Psoas muscle (tissue), 8 donors: ENCODE results near the gene ZNF106. TPM values are rescaled to one million over a fixed set of nuclear protein-coding genes. Genes with fewer than 3 reads are reported as not detected.

Source experiments
- ATAC-seq, 4 donors: fragments of 200-7000 bp; cut with Tn5 transposase; one replicate each; pipeline ENCODE4 v1.9.1; 2020; ENCODE audit warnings: moderate library complexity in 3 of 4, mild to moderate bottlenecking in 2 of 4
- DNase-seq, 2 donors: peaks; one replicate each; pipeline ENCODE4 v3.0.0-alpha.2; 2020
- H3K27ac ChIP-seq: fragments of 200-600 bp; one replicate; pipeline ENCODE4 v1.8.0; 2022
- H3K27me3 ChIP-seq, 3 donors: fragments of 200-600 bp in 1 of 3; one replicate each; pipeline versions ENCODE4 v1.6.1 to v1.8.0; 2013 to 2022; ENCODE audit warnings: low read length in 2 of 3, mild to moderate bottlenecking in 2 of 3, moderate library complexity in 1 of 3; ENCODE audit not compliant: insufficient read depth in 3 of 3
- H3K36me3 ChIP-seq, 2 donors: fragments of 200-600 bp in 1 of 2; one replicate each; pipeline versions ENCODE4 v1.6.1 to v1.8.0; 2013 to 2022; ENCODE audit warnings: low read depth in 1 of 2, mild to moderate bottlenecking in 1 of 2, moderate library complexity in 1 of 2; ENCODE audit not compliant: insufficient read depth in 1 of 2
- H3K4me1 ChIP-seq: fragments of 200-600 bp; one replicate; pipeline ENCODE4 v1.8.0; 2022
- H3K4me3 ChIP-seq: fragments of 200-600 bp; one replicate; pipeline ENCODE4 v1.8.0; 2022; ENCODE audit warnings: mild to moderate bottlenecking
- H3K9me3 ChIP-seq: fragments of 200-600 bp; one replicate; pipeline ENCODE4 v1.8.0; 2022
- CTCF ChIP-seq: fragments of 200-600 bp; IDR thresholded peaks from one replicate; pipeline ENCODE4 v1.8.0; 2022; ENCODE audit warnings: antibody characterized with exemption
- WGBS, 3 donors: extraction: QIAGEN DNeasy Blood & Tissue Kit; methylation state at CpG; one replicate each; pipeline versions ENCODE4 v1.1.6 to v1.1.7; 2013; 5-methylcytosine and 5-hydroxymethylcytosine counted together
- intact Hi-C, 2 donors: fragments of 100-400 bp; cut with DNase I; formaldehyde crosslinking; loops; one replicate each; pipeline versions ENCODE4 v1.11.0 to v1.14.2; 2022
- polyA plus RNA-seq, 3 donors: library from polyadenylated mRNA; stranded (reverse); fragments of 200-250 nt; gene quantifications; one replicate each; pipeline ENCODE4 v1.2.3, GENCODE V29; 2013
- total RNA-seq, 4 donors: library from RNA; stranded (reverse); fragmentation: NEBNext Ultra II Directional in 2 of 4; extraction: Animal tissue kit (Norgen Biotek cat#: 25700) in 2 of 4; gene quantifications; one replicate each; pipeline versions ENCODE4 v1.2.1 to v1.2.4, GENCODE V29; 2021 to 2023
- donor health status: healthy with polysubstance abuse.
- donor health status: DM: no; HTN: no; CAD: no; lungs with moderate emphysema.
- donor health status: Bipolar disorder and iron deficiency.
- donor health status: healthy.
- donor health status: DM: yes; HTN: yes; CAD: no.
- donor health status: DM: no; HTN: no; CAD: no.
- donor health status: DM: no; HTN: no; CAD: no.
- donor health status: DM: yes; HTN: yes; CAD: no.

The ZNF106 gene
- total and polyA plus RNA-seq, 7 donors = 76.1 to 768 (median 617) TPM

- DNase-seq = no peak
- no peak for TF ChIP-seq CTCF
- no peak overlapping the region for H3K4me3 ChIP-seq
- intact Hi-C loops = no loop called here
- peak overlapping the region; percentile 97 for H3K27ac ChIP-seq
- H3K9me3 ChIP-seq = no peaks in the 10 kb centered on the region
- peaks cover 59% of the 10 kb centered on the region for H3K4me1 ChIP-seq
- peaks cover 0 to 16% of the 10 kb centered on the region in 2 donors for H3K36me3 ChIP-seq
- no peaks in the 10 kb centered on the region for H3K27me3 ChIP-seq
- WGBS, 3 donors = 55 to 72% (median 62%) methylated on average over 2 of the region's 2 CpGs
- no peak for ATAC-seq
These were observed 119.8 kb downstream of the ZNF106 start for GRCh38 chr15:42371096-42371495.

- Histone ChIP-seq H3K9me3 (no peaks in the 10 kb centered on the region), H3K27ac (peak overlapping the region; percentile 97), H3K4me1 (peaks cover 61% of the 10 kb centered on the region), H3K4me3 (peak overlapping the region; percentile 9), H3K27me3 (no peaks in the 10 kb centered on the region), H3K36me3 (peaks cover 0 to 25% of the 10 kb centered on the region in 2 donors)
- peak in 1 of 4 donors; percentile 31 for ATAC-seq
- intact Hi-C loops = loop anchor here in 1 of 2 donors (5.0 kb wide), 1 partner anchor 41 kb away; no protein-coding TSS in a partner anchor
- no peak for TF ChIP-seq CTCF
- WGBS, 3 donors = 54 to 68% (median 58%) methylated on average over 3 of the region's 3 CpGs
- DNase-seq = no peak
These were observed 122.8 kb downstream of the ZNF106 start for GRCh38 chr15:42368096-42368495.

GRCh38 chr15:42367041-42367440 is 123.9 kb downstream of the ZNF106 start:
- intact Hi-C loops = loop anchor here in 1 of 2 donors (5.0 kb wide), 1 partner anchor 40 kb away; no protein-coding TSS in a partner anchor
- peaks cover 0 to 28% of the 10 kb centered on the region in 2 donors for H3K36me3 ChIP-seq
- H3K27ac ChIP-seq = peak overlapping the region; percentile 97
- no peak for DNase-seq
- 31 to 53% (median 32%) methylated on average over 5 of the region's 5 CpGs for WGBS, 3 donors
- H3K4me1 ChIP-seq = peaks cover 69% of the 10 kb centered on the region
- TF ChIP-seq CTCF = no peak
- no peaks in the 10 kb centered on the region for H3K9me3 ChIP-seq
- peak overlapping the region; percentile 9 for H3K4me3 ChIP-seq
- no peaks in the 10 kb centered on the region for H3K27me3 ChIP-seq
- ATAC-seq = peak; percentile 76 to 92 (median 88)

- Histone ChIP-seq H3K9me3 (no peaks in the 10 kb centered on the region), H3K27ac (peak overlapping the region; percentile 97), H3K4me1 (peaks cover 79% of the 10 kb centered on the region), H3K36me3 (peaks cover 0 to 32% of the 10 kb centered on the region in 2 donors), H3K4me3 (no peak overlapping the region), H3K27me3 (no peaks in the 10 kb centered on the region)
- no peak for TF ChIP-seq CTCF
- no peak for ATAC-seq
- 76 to 85% (median 83%) methylated on average over 5 of the region's 5 CpGs for WGBS, 3 donors
- DNase-seq = no peak
- intact Hi-C loops = loop anchor here in 1 of 2 donors (5.0 kb wide), 1 partner anchor 39 kb away; no protein-coding TSS in a partner anchor
These were observed 124.9 kb downstream of the ZNF106 start for GRCh38 chr15:42365921-42366550.
